Lung (tissue), 12 donors: ENCODE measurements around the gene GYG1. TPM values are rescaled to one million over a fixed set of nuclear protein-coding genes. Genes with fewer than 3 reads are reported as not detected.

Source experiments
- ATAC-seq: fragments of 200-7000 bp; cut with Tn5 transposase; one replicate; pipeline ENCODE4 v1.9.1; 2020; ENCODE audit warnings: moderate number of reproducible peaks; ENCODE audit not compliant: insufficient read depth, low FRiP score
- DNase-seq, 3 donors: peaks; one replicate each; pipeline ENCODE4 v3.0.0-alpha.2; 2013 to 2017
- H3K27ac ChIP-seq, 2 donors: one replicate each; pipeline ENCODE4 v1.5.1; 2013; ENCODE audit warnings: mild to moderate bottlenecking in 2 of 2, moderate library complexity in 2 of 2, control low read depth in 1 of 2, inconsistent platforms in 1 of 2, low read depth in 1 of 2, low read length in 1 of 2
- H3K27me3 ChIP-seq, 3 donors: one replicate each; pipeline ENCODE4 v1.5.1; 2013; ENCODE audit warnings: low read length in 2 of 3; ENCODE audit not compliant: control insufficient read depth in 3 of 3, insufficient read depth in 3 of 3
- H3K36me3 ChIP-seq, 4 donors: one replicate each; pipeline ENCODE4 v1.5.1; 2013; ENCODE audit warnings: low read length in 4 of 4, mild to moderate bottlenecking in 1 of 4, moderate library complexity in 1 of 4; ENCODE audit not compliant: control insufficient read depth in 4 of 4, insufficient read depth in 4 of 4
- H3K4me1 ChIP-seq, 5 donors: one replicate each; pipeline ENCODE4 v1.5.1; 2013; ENCODE audit warnings: low read length in 5 of 5, mild to moderate bottlenecking in 2 of 5, moderate library complexity in 1 of 5; ENCODE audit not compliant: control insufficient read depth in 5 of 5, insufficient read depth in 5 of 5
- H3K4me3 ChIP-seq: one replicate; pipeline ENCODE4 v1.5.1; 2013; ENCODE audit warnings: mild to moderate bottlenecking, control low read depth, moderate library complexity
- H3K9ac ChIP-seq, 2 donors: one replicate each; pipeline ENCODE4 v1.5.1; 2013; ENCODE audit warnings: low read length in 2 of 2, control low read depth in 1 of 2; ENCODE audit not compliant: insufficient read depth in 1 of 2
- H3K9me3 ChIP-seq, 4 donors: one replicate each; pipeline ENCODE4 v1.5.1; 2013; ENCODE audit warnings: low read length in 3 of 4, mild to moderate bottlenecking in 1 of 4, moderate library complexity in 1 of 4; ENCODE audit not compliant: control insufficient read depth in 4 of 4, insufficient read depth in 3 of 4
- CTCF ChIP-seq: IDR thresholded peaks from 2 replicates; pipeline ENCODE4 v1.5.1; 2012; ENCODE audit warnings: mild to moderate bottlenecking; ENCODE audit errors: control extremely low read depth, extremely low read depth
- WGBS, 2 donors: extraction: QIAGEN DNeasy Blood & Tissue Kit; methylation state at CpG; one replicate each; pipeline ENCODE4 v1.1.7; 2013; 5-methylcytosine and 5-hydroxymethylcytosine counted together
- polyA plus RNA-seq, 2 donors: library from polyadenylated mRNA; stranded (reverse); fragments of 200-250 nt; gene quantifications; one replicate each; pipeline ENCODE4 v1.2.1, GENCODE V29; 2013
- total RNA-seq, 2 donors: library from RNA; depleted of rRNA in 1 of 2; stranded (reverse); fragments of >200 nt in 1 of 2; gene quantifications; one replicate each; pipeline ENCODE4 v1.2.1, GENCODE V29; 2014 to 2021
- donor health status: control.
- donor health status: control.
- donor health status: Bipolar disorder and iron deficiency.
- donor health status: healthy.
- donor health status: DM: yes; HTN: yes; CAD: no.

GYG1 gene
- total and polyA plus RNA-seq, 4 donors = 23.2 to 115 (median 60.2) TPM

DNA sequence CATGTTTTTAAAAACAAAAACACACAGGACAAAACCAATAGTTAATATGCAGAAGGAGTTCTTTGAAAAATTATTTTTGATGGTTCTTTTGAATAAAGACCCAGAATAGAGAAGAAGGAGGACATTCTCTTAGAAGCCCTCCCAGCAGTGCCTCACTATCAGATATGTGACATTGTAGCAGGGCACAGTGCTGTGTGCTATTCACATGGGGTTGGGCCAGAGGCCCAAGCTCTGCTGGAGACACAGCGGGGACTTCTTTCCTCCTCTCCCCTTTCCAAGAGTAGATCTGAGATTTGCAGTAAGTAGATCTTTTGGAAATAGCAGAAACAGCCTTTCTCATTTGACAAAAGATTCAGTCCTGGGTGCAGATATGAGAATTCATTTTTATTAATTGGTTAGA is 6.3 kb downstream of the GYG1 start:
- 84 to 90% methylated on average over 1 of the region's 1 CpG for WGBS, 2 donors
- Histone ChIP-seq H3K27me3 (no peaks in the 10 kb centered on the region), H3K27ac (no peak overlapping the region), H3K4me3 (no peak overlapping the region), H3K36me3 (peaks cover 10 to 51% (median 28%) of the 10 kb centered on the region in 4 donors), H3K9ac (no peak overlapping the region), H3K4me1 (peaks cover 3 to 60% (median 13%) of the 10 kb centered on the region in 5 donors), H3K9me3 (no peaks in the 10 kb centered on the region)
- no peak for TF ChIP-seq CTCF
- ATAC-seq (no peak), DNase-seq (no peak)

- TF ChIP-seq CTCF = no peak
These were observed 7.0 kb downstream of the GYG1 start for GRCh38 chr3:148998297-148998696.

DNA sequence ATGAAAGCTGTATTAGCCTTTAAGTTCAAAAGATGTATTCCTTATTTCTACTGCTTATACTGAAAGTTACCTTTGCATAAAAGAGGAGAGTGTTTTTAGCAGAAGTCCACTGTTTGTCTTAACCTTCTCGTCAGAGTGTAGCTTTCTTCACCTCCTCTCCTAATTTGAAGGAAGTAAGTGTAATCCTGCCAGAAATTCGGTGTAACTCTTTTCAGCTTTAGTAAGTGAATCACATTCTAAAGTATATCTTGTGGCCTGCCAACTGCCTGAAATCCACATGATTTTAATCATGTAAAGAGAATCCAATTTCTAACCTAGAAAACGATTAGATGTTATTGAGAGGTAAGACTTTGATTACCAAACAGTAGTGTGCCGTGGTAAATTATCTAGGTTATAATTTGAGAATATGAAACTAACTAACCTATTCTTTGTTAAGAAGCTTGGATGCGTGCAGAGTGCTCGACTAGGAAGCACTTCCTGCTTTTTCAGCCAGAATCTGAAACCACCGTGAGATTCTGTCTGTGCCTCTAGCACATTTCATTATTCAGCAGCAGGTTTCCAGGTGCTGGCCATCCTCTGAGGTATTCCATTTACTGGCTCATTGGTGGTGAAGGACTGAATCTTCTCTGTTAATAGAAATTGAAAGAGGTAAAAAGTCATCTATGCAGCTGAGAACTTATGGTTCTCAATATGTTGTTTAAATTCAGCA is 7.5 kb downstream of the GYG1 start:
- Histone ChIP-seq H3K9me3 (no peaks in the 10 kb centered on the region), H3K36me3 (peaks cover 12 to 51% (median 31%) of the 10 kb centered on the region in 4 donors), H3K4me3 (no peak overlapping the region), H3K9ac (no peak overlapping the region), H3K4me1 (peaks cover 1 to 56% (median 9%) of the 10 kb centered on the region in 5 donors), H3K27ac (peak overlapping the region; percentile 31 to 54), H3K27me3 (no peaks in the 10 kb centered on the region)
- no peak for DNase-seq
- 20 to 32% methylated on average over 7 of the region's 7 CpGs for WGBS, 2 donors
- no peak for TF ChIP-seq CTCF
- ATAC-seq = no peak

More at GRCh38 chr3:148998297-148998696, 7.0 kb downstream of the GYG1 start:
- no peak overlapping the region for H3K9ac ChIP-seq
- DNase-seq (no peak), ATAC-seq (no peak)
- peaks cover 10 to 51% (median 29%) of the 10 kb centered on the region in 4 donors for H3K36me3 ChIP-seq
- H3K27me3 ChIP-seq = no peaks in the 10 kb centered on the region
- H3K27ac ChIP-seq = no peak overlapping the region
- 75 to 80% methylated on average over 5 of the region's 5 CpGs for WGBS, 2 donors
- H3K4me1 ChIP-seq = peaks cover 1 to 58% (median 9%) of the 10 kb centered on the region in 5 donors
- H3K9me3 ChIP-seq = no peaks in the 10 kb centered on the region
- no peak overlapping the region for H3K4me3 ChIP-seq
